Muscle layer of colon (tissue), 2 donors: ENCODE measurements around the gene GPRIN3.
"Not testable (repeated sequence)": the region's sequence is repeated elsewhere in the genome, so short reads cannot be mapped to it uniquely, and the experiment has no call there.

Source experiments
- H3K27ac ChIP-seq: one replicate; pipeline ENCODE4 v1.7.0; 2013; ENCODE audit warnings: low read depth, mild to moderate bottlenecking, low read length, moderate library complexity
- H3K27me3 ChIP-seq, 2 donors: one replicate each; pipeline ENCODE4 v1.7.0; 2013; ENCODE audit warnings: low read length in 2 of 2, mild to moderate bottlenecking in 2 of 2; ENCODE audit not compliant: insufficient read depth in 2 of 2, control insufficient read depth in 1 of 2
- H3K36me3 ChIP-seq: one replicate; pipeline ENCODE4 v1.7.0; 2013; ENCODE audit warnings: mild to moderate bottlenecking, low read length; ENCODE audit not compliant: insufficient read depth
- H3K4me1 ChIP-seq: one replicate; pipeline ENCODE4 v1.7.0; 2013; ENCODE audit warnings: mild to moderate bottlenecking, low read length; ENCODE audit not compliant: insufficient read depth
- H3K4me3 ChIP-seq, 2 donors: one replicate each; pipeline ENCODE4 v1.7.0; 2013; ENCODE audit warnings: low read length in 2 of 2, low read depth in 1 of 2, mild to moderate bottlenecking in 1 of 2, moderate library complexity in 1 of 2
- H3K9ac ChIP-seq: one replicate; pipeline ENCODE4 v1.7.0; 2013; ENCODE audit warnings: low read length
- H3K9me3 ChIP-seq: one replicate; pipeline ENCODE4 v1.7.0; 2013; ENCODE audit warnings: mild to moderate bottlenecking, low read length
- donor health status: abdominal sarcoma.
- donor health status: Adenocarcinoma of cecum.

Gene GPRIN3

DNA sequence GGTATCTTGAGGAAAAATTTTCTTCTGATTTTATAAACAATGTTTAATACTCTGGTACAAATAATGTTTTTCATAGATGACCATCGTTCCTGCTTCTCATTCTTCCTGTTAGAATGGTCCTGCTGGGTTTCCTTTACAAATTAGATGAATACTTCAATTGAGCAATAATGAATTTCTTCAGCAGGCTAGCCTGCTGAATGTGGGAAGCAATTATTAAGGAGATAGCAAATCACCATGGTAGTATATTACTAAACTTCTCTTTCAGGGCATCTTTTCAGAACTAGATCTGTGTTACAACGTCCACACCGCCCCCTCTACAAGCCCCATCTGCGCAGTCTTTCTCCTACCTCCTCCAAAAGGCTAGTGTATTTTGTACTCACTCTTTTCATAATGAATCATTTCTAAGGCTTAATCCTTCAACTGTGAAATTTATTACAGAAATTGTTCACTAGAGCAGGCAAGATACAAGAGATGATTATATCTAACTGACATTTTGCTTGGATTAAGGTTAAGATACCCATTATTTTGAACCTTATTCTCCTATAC, 38.4 kb downstream of the GPRIN3 start:
- H3K9me3 ChIP-seq: no peaks in the 10 kb centered on the region
- no peak overlapping the region for H3K27ac ChIP-seq
- no peak overlapping the region for H3K9ac ChIP-seq
- no peaks in the 10 kb centered on the region for H3K27me3 ChIP-seq
- no peaks in the 10 kb centered on the region for H3K36me3 ChIP-seq
- H3K4me1 ChIP-seq: peaks cover 3% of the 10 kb centered on the region
- no peak overlapping the region for H3K4me3 ChIP-seq

GRCh38 chr4:89268679-89269078, 38.9 kb downstream of the GPRIN3 start:
- no peak overlapping the region for H3K4me3 ChIP-seq
- H3K9ac ChIP-seq: no peak overlapping the region
- peaks cover 3% of the 10 kb centered on the region for H3K4me1 ChIP-seq
- H3K36me3 ChIP-seq: no peaks in the 10 kb centered on the region
- no peak overlapping the region for H3K27ac ChIP-seq
- H3K27me3 ChIP-seq: no peaks in the 10 kb centered on the region
- H3K9me3 ChIP-seq: no peaks in the 10 kb centered on the region

- Histone ChIP-seq H3K27me3 (no peaks in the 10 kb centered on the region), H3K27ac (no peak overlapping the region), H3K9ac (no peak overlapping the region), H3K4me1 (peaks cover 3% of the 10 kb centered on the region), H3K9me3 (no peaks in the 10 kb centered on the region), H3K4me3 (no peak overlapping the region), H3K36me3 (no peaks in the 10 kb centered on the region)
Measured at GRCh38 chr4:89267846-89268245, 39.8 kb downstream of the GPRIN3 start.

DNA sequence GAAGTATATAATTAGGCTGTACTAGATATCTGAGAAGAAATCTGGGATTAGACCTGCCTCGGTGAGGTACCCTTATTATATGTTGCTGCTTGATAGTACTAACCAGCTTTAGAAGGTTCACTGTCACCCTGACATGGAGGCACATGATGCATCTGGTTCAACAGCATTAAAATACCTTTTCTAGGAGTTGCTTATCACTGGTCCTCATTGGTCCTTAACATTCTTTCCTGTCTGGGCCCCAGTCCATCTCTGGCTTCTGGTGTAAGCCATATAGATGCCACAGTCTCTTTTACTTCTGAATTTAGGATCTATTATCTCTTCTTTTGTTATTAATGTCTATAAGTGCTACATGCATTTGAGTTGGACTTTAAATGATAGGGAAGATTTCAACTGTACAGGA, 40.2 kb downstream of the GPRIN3 start:
- H3K27ac ChIP-seq: no peak overlapping the region
- no peak overlapping the region for H3K4me3 ChIP-seq
- H3K4me1 ChIP-seq: peaks cover 3% of the 10 kb centered on the region
- H3K27me3 ChIP-seq: no peaks in the 10 kb centered on the region
- no peaks in the 10 kb centered on the region for H3K9me3 ChIP-seq
- H3K9ac ChIP-seq: no peak overlapping the region
- H3K36me3 ChIP-seq: no peaks in the 10 kb centered on the region

DNA sequence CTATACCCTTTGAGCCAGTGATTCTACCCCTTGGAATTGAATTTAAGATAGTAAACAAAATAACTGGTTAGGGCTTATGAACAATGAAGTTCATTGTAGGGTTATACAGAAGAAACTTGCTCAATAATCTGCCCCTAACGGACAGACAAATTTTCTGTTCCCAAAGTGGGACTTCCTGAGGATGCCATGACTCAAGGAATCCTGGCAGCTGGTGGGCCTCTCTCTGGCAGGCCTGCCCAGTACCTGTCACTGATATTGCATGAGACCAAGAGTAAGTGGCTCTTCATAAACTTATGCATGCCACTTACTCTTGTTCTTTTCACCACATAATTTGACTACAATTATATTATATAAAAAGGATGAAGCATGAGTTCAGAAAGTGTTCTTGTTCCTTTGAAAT, 41.5 kb downstream of the GPRIN3 start:
- Histone ChIP-seq H3K4me3 (no peak overlapping the region), H3K9ac (no peak overlapping the region), H3K27me3 (no peaks in the 10 kb centered on the region), H3K27ac (no peak overlapping the region), H3K9me3 (no peaks in the 10 kb centered on the region), H3K4me1 (peaks cover 3% of the 10 kb centered on the region), H3K36me3 (no peaks in the 10 kb centered on the region)

GRCh38 chr4:89263265-89263664, 44.3 kb downstream of the GPRIN3 start:
- no peak overlapping the region for H3K9ac ChIP-seq
- H3K4me1 ChIP-seq: no peaks in the 10 kb centered on the region
- H3K9me3 ChIP-seq: no peaks in the 10 kb centered on the region
- H3K27ac ChIP-seq: no peak overlapping the region
- H3K36me3 ChIP-seq: no peaks in the 10 kb centered on the region
- H3K4me3 ChIP-seq: no peak overlapping the region
- no peaks in the 10 kb centered on the region for H3K27me3 ChIP-seq

GRCh38 chr4:89259301-89260028, 48.1 kb downstream of the GPRIN3 start:
- Histone ChIP-seq H3K36me3 (no peaks in the 10 kb centered on the region), H3K9me3 (no peaks in the 10 kb centered on the region), H3K9ac (no peak overlapping the region), H3K27me3 (no peaks in the 10 kb centered on the region), H3K27ac (no peak overlapping the region), H3K4me1 (no peaks in the 10 kb centered on the region), H3K4me3 (no peak overlapping the region)

DNA sequence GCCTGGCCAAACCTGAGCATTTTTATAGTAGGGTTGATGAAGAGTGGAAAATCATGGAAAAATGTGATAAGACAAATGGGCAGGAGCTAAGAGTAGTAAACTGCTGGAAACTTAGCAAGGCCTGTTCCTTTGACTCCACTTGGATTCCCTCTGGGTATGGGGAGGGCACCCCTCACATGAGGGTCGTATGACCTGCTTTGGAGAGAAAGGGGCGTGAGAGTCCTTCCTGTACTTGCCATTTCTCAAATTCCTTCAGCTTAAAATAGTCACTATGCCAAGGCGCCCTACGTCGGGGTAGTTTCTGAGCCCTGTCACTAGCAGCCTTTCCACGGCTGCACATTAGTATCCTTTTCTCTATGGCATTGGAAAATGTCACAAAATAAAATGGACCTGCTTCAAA, 49.1 kb downstream of the GPRIN3 start:
- Histone ChIP-seq H3K9ac (no peak overlapping the region), H3K9me3 (no peaks in the 10 kb centered on the region), H3K4me3 (no peak overlapping the region), H3K27ac (no peak overlapping the region), H3K4me1 (no peaks in the 10 kb centered on the region), H3K36me3 (no peaks in the 10 kb centered on the region), H3K27me3 (no peaks in the 10 kb centered on the region)

DNA sequence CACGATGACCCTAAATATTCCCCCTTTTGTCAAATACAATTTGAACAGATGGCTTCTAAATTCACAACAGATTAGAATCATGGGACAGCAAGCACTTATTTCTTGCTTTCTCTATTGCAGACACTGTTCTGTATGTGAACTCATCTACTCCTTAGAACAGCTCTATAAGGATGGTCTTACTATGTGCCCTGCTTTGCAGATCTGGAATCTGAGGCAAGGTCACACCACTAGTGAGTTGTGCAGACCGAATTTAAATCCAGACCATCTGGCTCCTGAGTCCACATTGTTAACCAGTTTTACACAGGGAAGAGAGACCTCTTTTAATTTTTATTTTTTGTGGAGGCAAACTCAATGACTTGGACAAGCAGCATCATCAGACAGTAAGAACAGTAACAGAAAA, 50.2 kb downstream of the GPRIN3 start:
- Histone ChIP-seq H3K36me3 (no peaks in the 10 kb centered on the region), H3K9ac (no peak overlapping the region), H3K27ac (no peak overlapping the region), H3K4me3 (no peak overlapping the region), H3K9me3 (no peaks in the 10 kb centered on the region), H3K4me1 (no peaks in the 10 kb centered on the region), H3K27me3 (no peaks in the 10 kb centered on the region)

- Histone ChIP-seq H3K27ac (no peak overlapping the region), H3K9ac (no peak overlapping the region), H3K36me3 (no peaks in the 10 kb centered on the region), H3K4me3 (no peak overlapping the region), H3K9me3 (no peaks in the 10 kb centered on the region), H3K27me3 (no peaks in the 10 kb centered on the region), H3K4me1 (no peaks in the 10 kb centered on the region)
Measured at GRCh38 chr4:89256203-89256800, 51.3 kb downstream of the GPRIN3 start.

- H3K36me3 ChIP-seq: no peaks in the 10 kb centered on the region
- H3K4me1 ChIP-seq: no peaks in the 10 kb centered on the region
- no peak overlapping the region for H3K9ac ChIP-seq
- H3K27me3 ChIP-seq: no peaks in the 10 kb centered on the region
- no peak overlapping the region for H3K4me3 ChIP-seq
- no peaks in the 10 kb centered on the region for H3K9me3 ChIP-seq
- H3K27ac ChIP-seq: no peak overlapping the region
Measured at GRCh38 chr4:89254847-89255246, 52.8 kb downstream of the GPRIN3 start.

GRCh38 chr4:89254347-89254746, 53.3 kb downstream of the GPRIN3 start:
- not testable (repeated sequence) for H3K9ac ChIP-seq, H3K4me1 ChIP-seq, H3K36me3 ChIP-seq, H3K9me3 ChIP-seq, H3K27me3 ChIP-seq, H3K27ac ChIP-seq, H3K4me3 ChIP-seq
